Ascending aorta (tissue), 2 donors: ENCODE measurements around the gene OSBPL3. TPM values are rescaled to one million over a fixed set of nuclear protein-coding genes. Genes with fewer than 3 reads are reported as not detected.
"Not testable (repeated sequence)": the region's sequence is repeated elsewhere in the genome, so short reads cannot be mapped to it uniquely, and the experiment has no call there.

Source experiments
- DNase-seq, 2 donors: peaks; one replicate each; pipeline ENCODE4 v3.0.0-alpha.2; 2019; ENCODE audit warnings: low spot score in 2 of 2
- H3K27ac ChIP-seq, 2 donors: fragments of 200-600 bp; sonication (generic); one replicate each; pipeline ENCODE4 v1.5.1; 2016 to 2017; ENCODE audit warnings: mild to moderate bottlenecking in 1 of 2
- H3K27me3 ChIP-seq: fragments of 200-600 bp; sonication (generic); one replicate; pipeline ENCODE4 v1.5.1; 2017
- H3K36me3 ChIP-seq, 2 donors: fragments of 200-600 bp; sonication (generic); one replicate each; pipeline ENCODE4 v1.5.1; 2016
- H3K4me1 ChIP-seq, 2 donors: fragments of 200-600 bp; sonication (generic); one replicate each; pipeline ENCODE4 v1.5.1; 2016 to 2017; ENCODE audit warnings: mild to moderate bottlenecking in 1 of 2
- H3K4me3 ChIP-seq, 2 donors: fragments of 200-600 bp; sonication (generic); one replicate each; pipeline ENCODE4 v1.5.1; 2016 to 2017; ENCODE audit warnings: mild to moderate bottlenecking in 1 of 2
- H3K9me3 ChIP-seq, 2 donors: fragments of 200-600 bp; sonication (generic); one replicate each; pipeline ENCODE4 v1.5.1; 2016
- CTCF ChIP-seq, 3 experiments: fragments of 200-600 bp in 2 of 3; fragments of 450-650 bp in 1 of 3; sonication (generic) in 2 of 3; IDR thresholded peaks; one replicate each; pipeline ENCODE4 v1.5.1; 2016 to 2019; ENCODE audit warnings: antibody characterized with exemption in 3 of 3, mild to moderate bottlenecking in 1 of 3, moderate library complexity in 1 of 3
- intact Hi-C: fragments of 100-400 bp; cut with DNase I; formaldehyde crosslinking; loops from one replicate; pipeline ENCODE4 v1.15.1; 2023
- total RNA-seq: library from RNA; depleted of rRNA; stranded (reverse); fragments of >200 nt; gene quantifications from one replicate; pipeline ENCODE4 v1.1.0, GENCODE V29; 2016

Gene OSBPL3
- total RNA-seq, 1 donor from 2014 or later = 0.96 TPM

- Histone ChIP-seq H3K36me3 (no peaks in the 10 kb centered on the region), H3K27ac (no peak overlapping the region), H3K9me3 (no peaks in the 10 kb centered on the region), H3K4me3 (no peak overlapping the region), H3K4me1 (no peaks in the 10 kb centered on the region), H3K27me3 (no peaks in the 10 kb centered on the region)
- intact Hi-C loops = no loop called here
- DNase-seq = no peak
- no peak for TF ChIP-seq CTCF (IDR thresholded peaks at IDR 0.05)
Measured at GRCh38 chr7:24798261-24798660, 181.7 kb downstream of the OSBPL3 start.

- intact Hi-C loops = no loop called here
Measured at GRCh38 chr7:24797270-24797669, 182.7 kb downstream of the OSBPL3 start.

GRCh38 chr7:24795407-24795767 lies 184.6 kb downstream of the OSBPL3 start:
- Histone ChIP-seq H3K4me3 (no peak overlapping the region), H3K36me3 (no peaks in the 10 kb centered on the region), H3K27me3 (no peaks in the 10 kb centered on the region), H3K27ac (no peak overlapping the region), H3K9me3 (no peaks in the 10 kb centered on the region), H3K4me1 (no peaks in the 10 kb centered on the region)
- DNase-seq = no peak
- intact Hi-C loops = no loop called here
- no peak for TF ChIP-seq CTCF (IDR thresholded peaks at IDR 0.05)

More at GRCh38 chr7:24797270-24797669, 182.7 kb downstream of the OSBPL3 start:
- Histone ChIP-seq H3K9me3 (no peaks in the 10 kb centered on the region), H3K27me3 (no peaks in the 10 kb centered on the region), H3K36me3 (no peaks in the 10 kb centered on the region), H3K4me3 (no peak overlapping the region), H3K27ac (no peak overlapping the region), H3K4me1 (no peaks in the 10 kb centered on the region)
- no peak for DNase-seq
- TF ChIP-seq CTCF (IDR thresholded peaks at IDR 0.05) = no peak

DNA sequence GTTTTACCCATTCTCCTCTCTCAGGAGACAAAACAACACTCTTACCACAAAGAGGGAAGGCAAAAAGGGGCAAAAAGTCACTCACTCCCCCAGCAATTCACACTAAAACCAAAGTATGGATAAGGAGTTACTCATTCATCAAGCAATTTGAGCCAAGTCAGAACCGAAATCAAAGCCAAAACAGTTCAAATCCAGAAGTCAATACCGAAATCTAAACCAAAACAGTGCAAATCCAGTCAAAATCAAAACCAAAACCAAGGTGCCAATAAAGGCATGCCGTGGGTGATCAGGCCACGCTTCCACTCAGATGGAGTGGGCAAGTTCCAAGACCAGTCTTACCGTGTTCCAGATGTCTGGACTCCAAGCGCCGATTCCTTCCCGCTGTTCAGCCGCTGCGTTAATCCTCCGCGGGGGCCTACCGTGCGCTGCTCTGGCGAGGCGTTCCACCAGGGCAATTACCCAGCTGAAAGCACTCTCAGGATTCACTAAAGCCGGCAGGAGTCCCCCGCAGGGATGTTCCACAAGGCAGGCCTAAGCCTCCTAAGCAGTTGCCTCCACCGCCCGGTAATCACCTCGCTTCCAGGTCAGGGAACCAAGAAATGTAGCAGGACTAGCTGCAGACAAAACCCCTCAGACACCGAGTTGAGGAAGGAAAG lies 185.1 kb downstream of the OSBPL3 start:
- H3K27ac ChIP-seq, intact Hi-C loops, H3K9me3 ChIP-seq, DNase-seq, H3K27me3 ChIP-seq, H3K36me3 ChIP-seq, H3K4me3 ChIP-seq, H3K4me1 ChIP-seq: not testable (repeated sequence)

DNA sequence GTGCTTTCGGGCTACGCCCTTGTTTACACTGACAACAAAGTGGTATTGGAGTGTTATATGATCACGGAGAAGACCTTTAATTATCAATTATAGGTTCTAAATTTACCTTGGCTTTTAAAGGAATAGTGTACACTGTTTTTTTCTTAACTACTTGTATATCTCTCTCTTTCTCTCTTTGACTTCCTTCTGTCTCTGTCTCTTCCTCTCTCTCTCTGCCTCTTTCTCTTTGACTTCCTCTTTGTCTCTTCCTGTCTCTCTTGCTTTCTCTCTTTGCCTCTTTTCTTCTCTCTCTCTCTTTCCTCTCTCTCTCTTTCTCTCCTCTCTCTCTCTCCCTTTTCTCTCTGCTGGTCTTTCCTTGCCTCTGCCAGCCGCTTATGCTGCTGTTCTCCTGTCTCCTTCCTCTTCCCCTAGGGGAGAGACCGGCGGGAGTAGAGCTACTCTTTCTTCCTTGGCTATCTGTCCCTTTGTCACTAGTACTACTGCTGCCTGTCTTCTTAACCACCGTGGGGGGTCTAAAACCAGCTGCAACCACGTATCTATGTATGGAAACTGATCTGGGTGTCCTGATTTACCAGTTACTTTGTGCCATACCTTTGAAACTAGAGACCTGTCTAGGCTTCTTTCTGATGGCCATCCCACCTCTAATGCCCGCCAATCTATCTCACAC lies 185.9 kb downstream of the OSBPL3 start:
- TF ChIP-seq CTCF (IDR thresholded peaks at IDR 0.05) = no peak
- no peak for DNase-seq
- no peaks in the 10 kb centered on the region for H3K9me3 ChIP-seq
- intact Hi-C loops = no loop called here
- H3K36me3 ChIP-seq = no peaks in the 10 kb centered on the region
- no peak overlapping the region for H3K4me3 ChIP-seq
- no peaks in the 10 kb centered on the region for H3K4me1 ChIP-seq
- H3K27ac ChIP-seq = no peak overlapping the region
- no peaks in the 10 kb centered on the region for H3K27me3 ChIP-seq

DNA sequence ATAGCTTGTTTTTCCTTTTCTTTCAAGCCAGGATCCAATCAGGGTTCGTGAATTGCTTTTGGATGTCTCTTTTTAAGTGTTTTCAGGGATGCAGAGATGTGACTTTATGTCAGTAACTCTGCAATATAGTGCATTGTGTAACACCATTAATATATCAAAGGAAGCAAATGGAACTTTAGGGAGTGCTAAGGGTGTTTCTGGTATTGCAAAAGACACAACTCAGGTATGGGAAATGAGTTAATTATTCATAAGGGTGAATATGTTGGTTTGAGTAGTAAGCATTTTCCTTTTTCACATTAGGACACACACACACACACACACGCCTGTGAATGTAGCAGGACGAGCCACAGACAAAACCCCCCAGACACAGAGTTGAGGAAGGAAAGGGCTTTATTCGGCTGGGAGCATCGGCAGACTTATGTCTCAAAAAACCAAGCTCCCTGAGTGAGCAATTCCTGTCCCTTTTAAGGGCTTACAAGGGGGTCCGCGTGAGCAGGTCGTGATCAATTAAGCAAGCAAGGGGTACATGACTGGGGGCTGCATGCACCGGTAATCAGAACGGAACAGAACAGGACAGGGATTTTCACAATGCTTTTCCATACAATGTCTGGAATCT lies 190.9 kb downstream of the OSBPL3 start:
- Histone ChIP-seq H3K9me3 (no peaks in the 10 kb centered on the region), H3K27me3 (no peaks in the 10 kb centered on the region), H3K4me1 (no peaks in the 10 kb centered on the region), H3K36me3 (no peaks in the 10 kb centered on the region), H3K4me3 (no peak overlapping the region), H3K27ac (no peak overlapping the region)
- no peak for DNase-seq
- intact Hi-C loops = no loop called here
- no peak for TF ChIP-seq CTCF (IDR thresholded peaks at IDR 0.05)
